ENCODE measurements around the gene ASIC1. TPM values are rescaled to one million over a fixed set of nuclear protein-coding genes. Genes with fewer than 3 reads are reported as not detected.

Gene ASIC1
- total RNA-seq, 1 experiment from 2014 or later = 2.7 TPM

DNA sequence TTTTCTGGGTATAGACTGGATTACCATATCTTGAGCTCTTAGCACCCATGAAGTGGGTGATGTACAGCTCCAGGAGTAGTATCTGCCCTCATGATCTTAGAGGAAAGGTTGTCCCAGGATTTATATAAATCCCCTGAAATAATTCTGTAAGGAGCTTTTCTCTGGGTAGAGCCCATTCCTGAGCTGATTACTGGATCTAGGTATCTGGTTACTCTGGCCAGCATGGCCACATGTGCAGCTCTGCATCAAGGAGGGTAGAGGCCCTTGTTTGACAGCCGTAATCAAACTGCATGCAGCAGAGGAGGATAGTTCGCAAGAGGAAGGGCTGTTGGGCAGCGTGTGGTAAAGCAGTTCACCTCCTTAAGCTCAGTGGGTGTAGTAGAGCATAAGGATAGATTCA, 63.1 kb downstream of the ASIC1 start:
- POLR2A ChIA-PET (ENCODE audit: low non-redundant PET) = no interaction called here
- CTCF ChIA-PET = no interaction called here
- no TSS peak for BruUV-seq (replicated peaks)
- intact Hi-C loops (cut with micrococcal nuclease; ENCODE audit: unreplicated experiment) = no loop called here
- no peaks in the 10 kb centered on the region for H3K4me1 ChIP-seq (ENCODE audit: insufficient read depth, low read length, poor library complexity, severe bottlenecking)
- H3K27ac ChIP-seq (ENCODE audit: low read depth, low read length, poor library complexity, severe bottlenecking) = no peak overlapping the region
- H3K36me3 ChIP-seq (ENCODE audit: insufficient read depth, low read length, poor library complexity, severe bottlenecking) = peaks cover 3% of the 10 kb centered on the region
- H3K9me3 ChIP-seq (ENCODE audit: low read depth, low read length, poor library complexity, severe bottlenecking) = no peaks in the 10 kb centered on the region
- H3K4me3 ChIP-seq (ENCODE audit: low read depth, low read length, poor library complexity, severe bottlenecking) = no peak overlapping the region
- H3K27me3 ChIP-seq (replicated peaks; ENCODE audit: insufficient read depth, low read depth, low read length, poor library complexity) = no peaks in the 10 kb centered on the region
- DNase-seq (ENCODE audit: low spot score) = no peak
- TF ChIP-seq EZH2 (IDR thresholded peaks at IDR 0.05; ENCODE audit: borderline replicate concordance, low read depth, low read length, poor library complexity, severe bottlenecking) (no peak), CTCF (conservative IDR thresholded peaks at IDR 0.05; ENCODE audit: low read depth, low read length) (no peak)

GRCh38 chr12:50120953-50121352, 63.6 kb downstream of the ASIC1 start:
- Histone ChIP-seq H3K27ac (ENCODE audit: low read depth, low read length, poor library complexity, severe bottlenecking) (no peak overlapping the region), H3K36me3 (ENCODE audit: insufficient read depth, low read length, poor library complexity, severe bottlenecking) (peaks cover 3% of the 10 kb centered on the region), H3K4me3 (ENCODE audit: low read depth, low read length, poor library complexity, severe bottlenecking) (no peak overlapping the region), H3K9me3 (ENCODE audit: low read depth, low read length, poor library complexity, severe bottlenecking) (no peaks in the 10 kb centered on the region), H3K4me1 (ENCODE audit: insufficient read depth, low read length, poor library complexity, severe bottlenecking) (no peaks in the 10 kb centered on the region), H3K27me3 (replicated peaks; ENCODE audit: insufficient read depth, low read depth, low read length, poor library complexity) (no peaks in the 10 kb centered on the region)
- BruUV-seq (replicated peaks) = no TSS peak
- intact Hi-C loops (cut with micrococcal nuclease; ENCODE audit: unreplicated experiment) = no loop called here
- DNase-seq (ENCODE audit: low spot score) = no peak
- POLR2A ChIA-PET (ENCODE audit: low non-redundant PET) = no interaction called here
- CTCF ChIA-PET = no interaction called here
- TF ChIP-seq CTCF (conservative IDR thresholded peaks at IDR 0.05; ENCODE audit: low read depth, low read length) (no peak), EZH2 (IDR thresholded peaks at IDR 0.05; ENCODE audit: borderline replicate concordance, low read depth, low read length, poor library complexity, severe bottlenecking) (no peak)

GRCh38 chr12:50121641-50122040, 64.2 kb downstream of the ASIC1 start:
- POLR2A ChIA-PET (ENCODE audit: low non-redundant PET) = no interaction called here
- no peak overlapping the region for H3K4me3 ChIP-seq (ENCODE audit: low read depth, low read length, poor library complexity, severe bottlenecking)
- H3K4me1 ChIP-seq (ENCODE audit: insufficient read depth, low read length, poor library complexity, severe bottlenecking) = no peaks in the 10 kb centered on the region
- H3K9me3 ChIP-seq (ENCODE audit: low read depth, low read length, poor library complexity, severe bottlenecking) = no peaks in the 10 kb centered on the region
- CTCF ChIA-PET = no interaction called here
- H3K27me3 ChIP-seq (replicated peaks; ENCODE audit: insufficient read depth, low read depth, low read length, poor library complexity) = no peaks in the 10 kb centered on the region
- no peak for DNase-seq (ENCODE audit: low spot score)
- peaks cover 3% of the 10 kb centered on the region for H3K36me3 ChIP-seq (ENCODE audit: insufficient read depth, low read length, poor library complexity, severe bottlenecking)
- H3K27ac ChIP-seq (ENCODE audit: low read depth, low read length, poor library complexity, severe bottlenecking) = no peak overlapping the region
- TF ChIP-seq EZH2 (IDR thresholded peaks at IDR 0.05; ENCODE audit: borderline replicate concordance, low read depth, low read length, poor library complexity, severe bottlenecking) (no peak), CTCF (conservative IDR thresholded peaks at IDR 0.05; ENCODE audit: low read depth, low read length) (no peak)
- no TSS peak for BruUV-seq (replicated peaks)
- intact Hi-C loops (cut with micrococcal nuclease; ENCODE audit: unreplicated experiment) = no loop called here
